Transverse colon (tissue), 4 donors: ENCODE measurements around the gene YPEL2. TPM values are rescaled to one million over a fixed set of nuclear protein-coding genes. Genes with fewer than 3 reads are reported as not detected.
A peak's percentile ranks its signal among the peaks of the same experiment; 100 is the strongest.

ENCODE experiments used
- DNase-seq: peaks from one replicate; pipeline ENCODE4 v3.0.0-alpha.2; 2019
- H3K27ac ChIP-seq, 4 donors: fragments of 200-600 bp; sonication (generic); 2 replicates each; pipeline ENCODE4 v1.5.1; 2016 to 2018; ENCODE audit warnings: inconsistent platforms in 4 of 4
- H3K27me3 ChIP-seq: fragments of 200-600 bp; sonication (generic); 2 replicates; pipeline ENCODE4 v1.5.1; 2017; ENCODE audit warnings: inconsistent platforms
- H3K36me3 ChIP-seq, 4 donors: fragments of 200-600 bp; sonication (generic); 2 replicates each; pipeline ENCODE4 v1.5.1; 2017 to 2019; ENCODE audit warnings: inconsistent platforms in 4 of 4
- H3K4me1 ChIP-seq, 4 donors: fragments of 200-600 bp; sonication (generic); 2 replicates each; pipeline ENCODE4 v1.5.1; 2017 to 2020; ENCODE audit warnings: inconsistent platforms in 4 of 4
- H3K4me3 ChIP-seq, 4 donors: fragments of 200-600 bp; sonication (generic); 1 replicate in 1 of 4; 2 replicates in 3 of 4; pipeline versions ENCODE4 v1.5.1 to v1.6.1; 2017 to 2019; ENCODE audit warnings: inconsistent platforms in 4 of 4
- H3K9me3 ChIP-seq, 2 donors: fragments of 200-600 bp; sonication (generic); 2 replicates each; pipeline ENCODE4 v1.5.1; 2017 to 2019; ENCODE audit warnings: inconsistent platforms in 2 of 2
- CTCF ChIP-seq, 5 experiments: fragments of 200-600 bp in 3 of 5; fragments of 450-650 bp in 2 of 5; sonication (generic) in 3 of 5; IDR thresholded peaks; 1 replicate in 2 of 5; 2 replicates in 3 of 5; pipeline ENCODE4 v1.5.1; 2016 to 2017; ENCODE audit warnings: antibody characterized with exemption in 5 of 5, inconsistent platforms in 3 of 5, mild to moderate bottlenecking in 2 of 5, moderate library complexity in 1 of 5
- EP300 ChIP-seq: sonication (generic); formaldehyde crosslinking; IDR thresholded peaks from one replicate; pipeline ENCODE4 v1.6.1; 2017; ENCODE audit warnings: antibody characterized with exemption, low read depth
- POLR2A ChIP-seq: fragments of 450-650 bp; IDR thresholded peaks from one replicate; pipeline ENCODE4 v1.6.1; 2016; ENCODE audit warnings: antibody characterized with exemption, mild to moderate bottlenecking, moderate library complexity
- POLR2AphosphoS5 ChIP-seq, 3 donors: sonication (generic); formaldehyde crosslinking; IDR thresholded peaks; one replicate each; pipeline ENCODE4 v1.6.1; 2016; ENCODE audit warnings: antibody characterized with exemption in 3 of 3
- whole genome bisulfite sequencing, 2 donors: methylation state at CpG; one replicate each; pipeline ENCODE4 v1.1.5; 2018; ENCODE audit warnings: low coverage in 1 of 2; 5-methylcytosine and 5-hydroxymethylcytosine counted together
- in situ Hi-C, 4 donors: fragments of 200-750 bp; cut with MboI; loops; one replicate each; pipeline versions ENCODE4 v1.15.0 to v1.15.1; 2017; ENCODE audit warnings: low sequenced_read_pairs in 3 of 4, low pct_ligation_motif_present in 1 of 4, low pct_unique_long_range_greater_than_20kb in 1 of 4
- intact Hi-C: fragments of 100-400 bp; cut with DNase I; formaldehyde crosslinking; loops from one replicate; pipeline ENCODE4 v1.15.1; 2023; ENCODE audit warnings: low total_unique reads
- total RNA-seq, 4 donors: library from RNA; depleted of rRNA; stranded (reverse); fragments of >200 nt; gene quantifications; one replicate each; pipeline ENCODE4 v1.1.0, GENCODE V29; 2016

The YPEL2 gene
- total RNA-seq, 4 donors from 2014 or later: 24.7 to 45.0 (median 32.8) TPM

DNA sequence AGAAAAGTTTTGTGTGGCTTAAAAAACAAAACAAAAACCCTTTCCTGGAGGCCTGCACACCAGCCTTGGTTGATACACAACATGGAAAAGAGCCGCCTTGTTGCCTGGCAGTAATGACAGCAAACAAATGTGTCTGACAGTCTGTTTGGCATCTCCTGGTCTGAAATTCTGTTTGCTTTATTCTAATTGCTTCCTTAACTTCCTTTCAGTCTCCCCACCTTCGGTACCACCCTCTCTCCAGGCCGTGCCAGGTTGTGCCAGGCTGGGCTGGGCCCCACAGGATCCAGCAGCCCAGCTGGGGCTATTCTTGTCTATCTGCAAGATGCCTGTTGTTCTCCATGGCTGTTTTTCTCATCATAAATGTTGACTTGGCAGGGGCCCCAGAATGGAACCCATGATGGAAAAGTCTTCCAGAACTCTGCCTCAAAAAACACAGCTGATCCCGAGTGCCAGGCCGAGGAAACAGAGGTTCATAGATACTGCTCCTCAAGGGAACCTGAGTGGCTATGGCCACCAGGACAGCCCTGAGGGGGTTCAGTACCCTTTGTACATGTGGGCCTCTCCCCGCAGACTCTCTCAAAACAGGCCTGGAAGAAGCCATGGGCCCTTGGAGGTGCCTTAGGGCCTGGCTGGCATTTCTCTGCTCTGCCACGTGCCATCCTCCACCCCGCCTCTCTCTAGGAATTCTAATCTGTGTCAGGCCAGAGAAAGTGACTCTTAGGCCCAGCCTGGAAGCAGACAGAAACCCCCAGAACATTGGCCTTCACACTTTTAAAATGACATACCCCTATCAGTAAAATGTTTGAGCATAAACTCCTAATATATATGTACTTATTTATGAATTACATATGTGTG is 50.5 kb downstream of the YPEL2 start:
- Histone ChIP-seq H3K4me1 (peaks cover 43 to 63% (median 45%) of the 10 kb centered on the region in 4 donors), H3K4me3 (no peak overlapping the region)
- 25 to 38% methylated on average over 3 to 8 of the region's 8 CpGs for WGBS, 2 donors

GRCh38 chr17:59383893-59384292 is 52.4 kb downstream of the YPEL2 start:
- H3K9me3 ChIP-seq: no peaks in the 10 kb centered on the region
- no peak for TF ChIP-seq POLR2AphosphoS5 (IDR thresholded peaks at IDR 0.05)
- no peak for TF ChIP-seq EP300
- TF ChIP-seq POLR2A: no peak
- no peak for TF ChIP-seq CTCF (IDR thresholded peaks at IDR 0.05)
- no peaks in the 10 kb centered on the region for H3K36me3 ChIP-seq
- DNase-seq: no peak
- H3K27ac ChIP-seq: no peak overlapping the region
- in situ Hi-C loops (no loop called here), intact Hi-C loops (no loop called here)
- H3K4me1 ChIP-seq: peaks cover 25 to 49% (median 33%) of the 10 kb centered on the region in 4 donors
- H3K4me3 ChIP-seq: no peak overlapping the region
- no peaks in the 10 kb centered on the region for H3K27me3 ChIP-seq
- 91 to 93% methylated on average over 4 of the region's 4 CpGs for WGBS, 2 donors

More for the DNA sequence above, 50.5 kb downstream of the YPEL2 start:
- no peaks in the 10 kb centered on the region for H3K27me3 ChIP-seq
- H3K36me3 ChIP-seq: no peaks in the 10 kb centered on the region
- in situ Hi-C loops (no loop called here), intact Hi-C loops (no loop called here)
- H3K9me3 ChIP-seq: no peaks in the 10 kb centered on the region
- peak; percentile 76 for DNase-seq
- TF ChIP-seq EP300 (no peak), POLR2AphosphoS5 (IDR thresholded peaks at IDR 0.05) (peak in 2 of 3 donors; percentile 15 to 36)
- H3K27ac ChIP-seq: peak overlapping the region; percentile 77 to 87 (median 82)

GRCh38 chr17:59387351-59388068 is 56.1 kb downstream of the YPEL2 start:
- H3K9me3 ChIP-seq: no peaks in the 10 kb centered on the region
- WGBS, 2 donors: 87% methylated on average over 11 of the region's 11 CpGs; no CpG with 5 or more reads in 1 of the 2 donors
- peaks cover 0 to 13% (median 5%) of the 10 kb centered on the region in 4 donors for H3K4me1 ChIP-seq
- in situ Hi-C loops (no loop called here), intact Hi-C loops (no loop called here)
- peaks cover 0 to 31% (median 6%) of the 10 kb centered on the region in 4 donors for H3K36me3 ChIP-seq
- DNase-seq: no peak
- no peak overlapping the region for H3K4me3 ChIP-seq
- TF ChIP-seq EP300 (no peak), CTCF (IDR thresholded peaks at IDR 0.05) (no peak), POLR2AphosphoS5 (IDR thresholded peaks at IDR 0.05) (no peak), POLR2A (no peak)
- H3K27ac ChIP-seq: peak overlapping the region in 3 of 4 donors; percentile 32 to 70 (median 60)
- no peaks in the 10 kb centered on the region for H3K27me3 ChIP-seq

- Histone ChIP-seq H3K36me3 (peaks cover 0 to 31% (median 6%) of the 10 kb centered on the region in 4 donors), H3K27me3 (no peaks in the 10 kb centered on the region), H3K4me1 (peaks cover 0 to 7% (median 3%) of the 10 kb centered on the region in 4 donors), H3K4me3 (no peak overlapping the region), H3K9me3 (no peaks in the 10 kb centered on the region), H3K27ac (peak overlapping the region in 3 of 4 donors; percentile 32 to 70 (median 60))
- in situ Hi-C loops: no loop called here
- DNase-seq: no peak
- 71 to 87% methylated on average over 2 to 9 of the region's 9 CpGs for WGBS, 2 donors
- intact Hi-C loops: no loop called here
- TF ChIP-seq POLR2A: no peak
- TF ChIP-seq POLR2AphosphoS5 (IDR thresholded peaks at IDR 0.05): no peak
- TF ChIP-seq CTCF (IDR thresholded peaks at IDR 0.05): no peak
- TF ChIP-seq EP300: no peak
Measured at GRCh38 chr17:59388069-59388556, 56.7 kb downstream of the YPEL2 start.
